Kidney capillary endothelial cell (primary cell): ENCODE data around the gene BROX.

Source experiments
- DNase-seq: peaks from one replicate; pipeline ENCODE4 v3.0.0-alpha.2; 2018; ENCODE audit warnings: low spot score

Gene BROX

GRCh38 chr1:222777977-222778376 lies 65.6 kb downstream of the BROX start:
- DNase-seq: no peak

DNA sequence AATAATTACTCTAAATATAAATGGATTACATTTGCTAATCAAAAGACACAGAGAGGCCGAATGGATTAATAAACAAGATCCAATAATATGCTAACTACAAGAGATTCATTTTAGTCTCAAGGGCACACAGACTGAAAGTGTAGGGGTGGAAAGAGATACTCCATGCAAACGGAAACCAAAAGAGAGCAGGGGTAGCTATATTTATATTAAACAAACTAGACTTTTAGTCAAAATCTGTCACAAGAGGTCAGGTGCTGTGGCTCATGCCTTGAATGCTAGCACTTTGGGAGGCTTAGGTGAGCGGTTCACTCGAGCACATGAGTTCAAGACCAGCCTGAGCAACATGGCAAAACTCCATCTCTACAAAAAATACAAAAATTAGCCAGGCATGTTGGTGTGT lies 68.9 kb downstream of the BROX start:
- DNase-seq: no peak

- DNase-seq: no peak
Measured at GRCh38 chr1:222783051-222783450, 70.7 kb downstream of the BROX start.

- DNase-seq: no peak
Measured at GRCh38 chr1:222784371-222784770, 72.0 kb downstream of the BROX start.
